Activated CD4-positive, alpha-beta T cell treated with anti-CD3 and anti-CD28 coated beads, Interleukin-2, amount 50 U/mL, for 16 hours (primary cell): ENCODE measurements around the gene FIGLA.
"Not testable (repeated sequence)": the region's sequence is repeated elsewhere in the genome, so short reads cannot be mapped to it uniquely, and the experiment has no call there.

Experiments
- DNase-seq: peaks from one replicate; pipeline ENCODE4 v3.0.0-alpha.2; 2020

FIGLA gene

GRCh38 chr2:70807102-70807827, 16.8 kb upstream of the FIGLA start:
- no peak for DNase-seq

GRCh38 chr2:70806620-70807019, 16.2 kb upstream of the FIGLA start:
- DNase-seq, result no peak

- DNase-seq, result no peak
Measured at GRCh38 chr2:70806013-70806412, 15.6 kb upstream of the FIGLA start.

GRCh38 chr2:70801607-70802263, 11.3 kb upstream of the FIGLA start:
- no peak for DNase-seq

- DNase-seq, result no peak
Measured at GRCh38 chr2:70799706-70800105, 9.3 kb upstream of the FIGLA start.

GRCh38 chr2:70797996-70798395, 7.6 kb upstream of the FIGLA start:
- DNase-seq, result not testable (repeated sequence)

GRCh38 chr2:70797506-70797905, 7.1 kb upstream of the FIGLA start:
- DNase-seq, result no peak

GRCh38 chr2:70796262-70796661, 5.8 kb upstream of the FIGLA start:
- no peak for DNase-seq

GRCh38 chr2:70795164-70795995, 4.9 kb upstream of the FIGLA start:
- no peak for DNase-seq

GRCh38 chr2:70793450-70793849, 3.0 kb upstream of the FIGLA start:
- no peak for DNase-seq

GRCh38 chr2:70789304-70790135, 923 bp downstream of the FIGLA start:
- DNase-seq, result peak; percentile 87

GRCh38 chr2:70785137-70785911, 5.1 kb downstream of the FIGLA start:
- peak; percentile 65 for DNase-seq

- no peak for DNase-seq
Measured at GRCh38 chr2:70784320-70784719, 6.1 kb downstream of the FIGLA start.

- no peak for DNase-seq
Measured at GRCh38 chr2:70779911-70780545, 10.4 kb downstream of the FIGLA start.

GRCh38 chr2:70779491-70779890, 11.0 kb downstream of the FIGLA start:
- DNase-seq, result no peak

- DNase-seq, result no peak
Measured at GRCh38 chr2:70778676-70779075, 11.8 kb downstream of the FIGLA start.

- no peak for DNase-seq
Measured at GRCh38 chr2:70777450-70777849, 13.0 kb downstream of the FIGLA start.

GRCh38 chr2:70776266-70776665, 14.2 kb downstream of the FIGLA start:
- no peak for DNase-seq

GRCh38 chr2:70775141-70775540, 15.3 kb downstream of the FIGLA start:
- DNase-seq, result no peak

GRCh38 chr2:70772486-70773155, 17.8 kb downstream of the FIGLA start:
- DNase-seq, result no peak

- peak; percentile 51 for DNase-seq
Measured at GRCh38 chr2:70771446-70771845, 19.0 kb downstream of the FIGLA start.
